IPS-18c (cell line): ENCODE results near the gene RUNX2.

ENCODE experiments used
- H3K4me3 ChIP-seq: 2 replicates; pipeline ENCODE4 v1.7.0; 2013; ENCODE audit warnings: low read depth, mild to moderate bottlenecking, low read length, moderate library complexity; ENCODE audit not compliant: insufficient read depth
- H3K9me3 ChIP-seq: one replicate; pipeline ENCODE4 v1.6.1; 2013; ENCODE audit warnings: mild to moderate bottlenecking, low read length, moderate library complexity; ENCODE audit not compliant: control insufficient read depth, insufficient read depth

The RUNX2 gene

GRCh38 chr6:45563844-45564243 lies 235.7 kb downstream of the RUNX2 start:
- Histone ChIP-seq H3K4me3 (no peak overlapping the region), H3K9me3 (no peaks in the 10 kb centered on the region)

- H3K4me3 ChIP-seq = no peak overlapping the region
- no peaks in the 10 kb centered on the region for H3K9me3 ChIP-seq
Observed at GRCh38 chr6:45566882-45567281, 238.8 kb downstream of the RUNX2 start.

- Histone ChIP-seq H3K9me3 (no peaks in the 10 kb centered on the region), H3K4me3 (no peak overlapping the region)
Observed at GRCh38 chr6:45567879-45568278, 239.7 kb downstream of the RUNX2 start.

- H3K9me3 ChIP-seq = no peaks in the 10 kb centered on the region
- H3K4me3 ChIP-seq = no peak overlapping the region
Observed at GRCh38 chr6:45568626-45569025, 240.5 kb downstream of the RUNX2 start.

- no peaks in the 10 kb centered on the region for H3K9me3 ChIP-seq
- no peak overlapping the region for H3K4me3 ChIP-seq
Observed at GRCh38 chr6:45569210-45569945, 241.2 kb downstream of the RUNX2 start.

- no peak overlapping the region for H3K4me3 ChIP-seq
- no peaks in the 10 kb centered on the region for H3K9me3 ChIP-seq
Observed at GRCh38 chr6:45571159-45571558, 243.0 kb downstream of the RUNX2 start.

- no peak overlapping the region for H3K4me3 ChIP-seq
- H3K9me3 ChIP-seq = no peaks in the 10 kb centered on the region
Observed at GRCh38 chr6:45572833-45573232, 244.7 kb downstream of the RUNX2 start.

GRCh38 chr6:45574014-45574461 lies 245.9 kb downstream of the RUNX2 start:
- no peaks in the 10 kb centered on the region for H3K9me3 ChIP-seq
- no peak overlapping the region for H3K4me3 ChIP-seq

GRCh38 chr6:45574885-45575284 lies 246.8 kb downstream of the RUNX2 start:
- no peak overlapping the region for H3K4me3 ChIP-seq
- H3K9me3 ChIP-seq = no peaks in the 10 kb centered on the region

GRCh38 chr6:45576648-45577624 lies 248.8 kb downstream of the RUNX2 start:
- H3K9me3 ChIP-seq = no peaks in the 10 kb centered on the region
- no peak overlapping the region for H3K4me3 ChIP-seq

- no peaks in the 10 kb centered on the region for H3K9me3 ChIP-seq
- H3K4me3 ChIP-seq = no peak overlapping the region
Observed at GRCh38 chr6:45577836-45578504, 249.8 kb downstream of the RUNX2 start.

- no peak overlapping the region for H3K4me3 ChIP-seq
- H3K9me3 ChIP-seq = no peaks in the 10 kb centered on the region
Observed at GRCh38 chr6:45584127-45584526, 256.0 kb downstream of the RUNX2 start.

GRCh38 chr6:45586216-45587171 lies 258.4 kb downstream of the RUNX2 start:
- Histone ChIP-seq H3K4me3 (no peak overlapping the region), H3K9me3 (no peaks in the 10 kb centered on the region)

- H3K4me3 ChIP-seq = no peak overlapping the region
- H3K9me3 ChIP-seq = no peaks in the 10 kb centered on the region
Observed at GRCh38 chr6:45587229-45588060, 259.3 kb downstream of the RUNX2 start.

GRCh38 chr6:45589367-45589766 lies 261.2 kb downstream of the RUNX2 start:
- Histone ChIP-seq H3K9me3 (no peaks in the 10 kb centered on the region), H3K4me3 (no peak overlapping the region)

GRCh38 chr6:45590226-45590625 lies 262.1 kb downstream of the RUNX2 start:
- H3K4me3 ChIP-seq = no peak overlapping the region
- H3K9me3 ChIP-seq = no peaks in the 10 kb centered on the region
